ENCODE data around the gene P2RX6.

Gene P2RX6

DNA sequence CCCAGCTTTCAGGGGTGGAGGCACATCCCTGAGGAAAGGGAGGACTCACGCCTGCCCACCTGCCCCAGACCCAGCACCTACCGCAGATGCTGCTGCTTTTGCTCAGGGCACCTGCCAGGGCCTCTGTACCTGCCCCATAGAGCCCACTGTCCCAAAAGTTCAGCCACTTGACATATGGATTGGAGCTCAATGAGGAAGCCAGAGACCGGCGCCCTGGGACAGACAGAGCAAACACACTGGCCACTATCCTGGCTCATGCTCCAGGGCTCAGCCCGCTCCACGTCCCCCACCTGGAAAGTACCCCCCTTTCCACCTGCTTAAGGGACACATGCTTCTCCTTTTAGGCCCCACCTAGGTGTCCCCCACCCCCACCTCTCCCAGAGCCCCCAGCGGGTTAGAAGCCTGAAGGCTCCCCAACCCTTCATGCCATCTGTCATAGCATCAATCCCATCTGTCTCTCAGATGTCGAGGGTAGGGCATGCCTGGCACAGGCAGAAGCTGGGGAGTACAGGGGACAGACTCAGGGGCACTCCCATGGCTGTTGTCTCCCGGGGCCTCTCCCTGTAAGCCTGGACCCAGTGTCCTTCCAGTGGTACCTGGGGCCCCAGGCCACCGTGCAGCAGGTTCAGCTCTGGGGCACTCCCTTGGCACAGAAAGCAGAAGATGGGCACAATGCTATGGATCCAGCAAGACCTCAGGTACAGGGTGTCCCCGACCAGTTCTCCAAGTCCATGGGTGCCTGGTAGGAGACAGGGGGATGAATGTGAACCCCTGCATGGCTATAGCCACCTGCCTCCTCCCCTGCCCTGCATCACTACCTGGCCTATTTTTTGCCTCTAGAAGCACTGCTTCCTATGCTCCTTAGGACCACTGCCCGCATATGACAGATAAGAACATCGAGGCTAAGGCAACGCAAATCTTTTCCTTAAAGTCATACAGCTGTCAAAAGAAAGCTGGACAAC, 2.2 kb upstream of the P2RX6 start:
- no peak for DNase-seq (ENCODE audit: low read depth in 2 of 2)

DNA sequence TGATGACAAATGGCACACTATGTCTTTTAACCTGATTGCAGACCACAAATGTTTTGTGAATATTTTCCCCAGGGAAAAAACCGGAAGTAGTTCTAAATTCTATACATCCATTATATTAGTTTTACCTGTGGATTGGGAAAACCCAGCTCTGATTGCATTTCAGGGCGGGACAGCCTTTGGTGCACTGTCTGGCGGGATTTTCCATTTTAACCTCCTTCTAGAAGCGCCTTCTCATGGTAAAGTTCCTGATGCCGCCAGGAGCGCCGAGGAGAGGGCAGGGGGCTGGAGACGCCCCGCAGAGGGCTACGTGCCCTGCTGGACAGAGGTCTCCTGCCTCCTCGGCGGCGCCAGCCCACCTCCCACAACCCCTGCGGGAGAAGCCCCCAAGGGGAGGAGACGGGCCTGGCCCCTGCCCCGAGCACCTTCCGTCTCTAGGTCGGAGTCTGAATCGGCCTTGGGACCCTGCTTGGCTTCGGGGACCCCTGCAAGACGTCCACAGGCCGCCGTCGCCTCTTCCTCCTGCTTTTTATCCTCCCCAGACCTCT, 1.2 kb upstream of the P2RX6 start:
- no peak for DNase-seq (ENCODE audit: low read depth in 2 of 2)

DNA sequence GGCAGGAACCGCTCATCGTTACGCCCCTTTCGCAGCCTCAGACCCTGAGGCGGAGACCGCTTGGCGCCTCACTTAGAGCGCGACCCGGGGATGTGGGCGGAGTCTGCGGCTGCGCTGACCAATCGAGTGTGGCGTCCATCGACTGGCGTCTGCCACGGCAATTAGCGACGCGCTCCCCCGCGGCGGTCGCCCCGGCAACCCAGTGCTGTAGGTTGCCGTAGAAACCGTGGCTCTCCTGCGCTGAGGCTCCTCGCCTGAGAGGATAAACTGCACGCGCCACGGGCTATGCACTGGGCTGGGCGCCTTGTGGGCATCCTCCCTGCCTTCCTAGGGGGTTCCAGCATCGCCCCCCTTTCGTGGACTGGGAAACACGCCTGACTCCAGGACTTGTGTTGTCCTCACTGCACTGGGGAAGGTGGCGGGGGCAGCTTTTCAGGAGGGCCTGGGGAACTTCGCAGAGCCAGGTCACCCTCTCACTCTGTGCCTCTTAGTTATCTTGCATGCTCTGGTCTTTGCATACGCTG, 701 bp upstream of the P2RX6 start:
- peak; percentile 42 to 76 for DNase-seq (ENCODE audit: low read depth in 2 of 2)

DNA sequence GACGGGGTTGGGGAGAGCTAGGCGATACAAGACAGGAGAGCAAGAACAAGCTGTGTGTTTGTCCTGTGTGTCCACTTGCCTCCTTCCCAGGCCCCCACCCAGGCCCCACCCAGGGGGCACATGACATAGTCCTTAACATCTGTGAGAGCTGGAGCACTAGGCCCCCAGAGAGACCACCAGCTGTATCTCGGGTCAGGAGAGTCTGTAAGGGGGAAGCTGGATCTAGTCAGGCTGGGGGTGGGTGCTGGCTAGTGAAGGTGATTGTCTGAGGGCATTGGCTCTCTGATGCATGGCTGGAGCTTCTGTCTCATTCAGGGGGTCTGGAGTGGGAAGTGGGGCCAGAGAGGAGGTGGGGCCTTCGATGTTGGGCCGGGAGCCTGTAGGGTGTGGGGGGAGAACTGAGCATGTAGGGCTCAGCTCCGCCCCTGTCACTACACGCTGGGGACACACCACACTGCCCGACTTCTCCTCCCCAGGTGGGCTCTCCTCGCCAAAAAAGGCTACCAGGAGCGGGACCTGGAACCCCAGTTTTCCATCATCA, 571 bp downstream of the P2RX6 start:
- DNase-seq (ENCODE audit: low read depth in 2 of 2), result no peak

DNA sequence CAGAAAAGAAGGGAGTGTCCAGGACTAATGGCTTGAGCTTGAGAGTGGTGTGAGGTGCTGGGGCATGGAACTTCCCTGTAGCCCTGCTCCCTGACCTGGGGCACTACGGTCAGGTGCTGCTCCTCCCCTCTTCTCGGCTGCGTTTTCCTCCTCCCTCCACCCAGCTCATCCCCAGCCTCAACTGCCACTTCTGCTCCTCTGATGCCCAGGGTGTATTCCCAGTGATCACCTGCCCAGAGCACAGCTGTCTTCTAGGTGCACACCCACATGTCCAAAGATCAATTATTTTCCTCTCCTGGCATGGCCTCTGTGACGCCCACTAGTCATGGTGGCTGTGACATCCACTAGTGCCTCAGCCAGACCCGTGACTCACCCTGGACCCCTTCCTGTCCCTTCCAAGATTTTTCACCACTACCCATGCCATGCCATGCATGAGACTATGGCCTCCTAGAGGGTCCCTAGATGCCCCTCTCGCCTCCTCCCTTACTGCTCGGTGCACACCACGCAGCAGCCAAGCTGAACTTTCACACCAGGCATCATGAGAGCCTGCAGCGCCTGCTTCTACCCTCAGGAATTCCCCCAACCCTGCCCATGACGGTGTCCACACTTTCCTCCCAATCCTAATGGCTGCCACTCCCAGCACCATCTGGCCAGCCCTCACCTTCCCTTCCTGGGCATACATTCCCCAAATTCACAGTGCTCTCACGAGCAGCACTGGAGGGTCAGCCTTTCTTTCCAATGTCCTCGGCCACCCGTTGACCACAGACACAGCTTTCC, 1.9 kb downstream of the P2RX6 start:
- DNase-seq (ENCODE audit: low read depth in 2 of 2), result no peak

DNA sequence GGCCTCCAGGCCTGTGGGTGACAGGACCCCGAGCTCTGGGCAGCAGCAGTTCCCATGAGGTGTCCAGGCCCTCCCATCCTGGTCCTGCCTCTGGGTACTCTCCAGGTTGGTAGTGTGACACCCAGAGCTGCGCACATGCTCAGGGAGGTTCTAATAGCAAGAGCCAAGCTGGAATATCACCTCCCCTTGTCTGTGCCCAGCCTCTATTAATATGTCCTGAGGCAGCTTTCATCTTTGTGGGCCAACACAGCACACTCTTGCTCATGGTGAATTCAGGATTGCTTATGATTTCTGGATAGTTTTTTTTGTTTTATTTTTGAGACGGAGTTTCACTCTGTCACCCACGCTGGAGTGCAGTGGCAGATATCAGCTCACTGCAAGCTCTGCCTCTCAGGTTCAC, 3.3 kb downstream of the P2RX6 start:
- DNase-seq (ENCODE audit: low read depth in 2 of 2), result no peak

DNA sequence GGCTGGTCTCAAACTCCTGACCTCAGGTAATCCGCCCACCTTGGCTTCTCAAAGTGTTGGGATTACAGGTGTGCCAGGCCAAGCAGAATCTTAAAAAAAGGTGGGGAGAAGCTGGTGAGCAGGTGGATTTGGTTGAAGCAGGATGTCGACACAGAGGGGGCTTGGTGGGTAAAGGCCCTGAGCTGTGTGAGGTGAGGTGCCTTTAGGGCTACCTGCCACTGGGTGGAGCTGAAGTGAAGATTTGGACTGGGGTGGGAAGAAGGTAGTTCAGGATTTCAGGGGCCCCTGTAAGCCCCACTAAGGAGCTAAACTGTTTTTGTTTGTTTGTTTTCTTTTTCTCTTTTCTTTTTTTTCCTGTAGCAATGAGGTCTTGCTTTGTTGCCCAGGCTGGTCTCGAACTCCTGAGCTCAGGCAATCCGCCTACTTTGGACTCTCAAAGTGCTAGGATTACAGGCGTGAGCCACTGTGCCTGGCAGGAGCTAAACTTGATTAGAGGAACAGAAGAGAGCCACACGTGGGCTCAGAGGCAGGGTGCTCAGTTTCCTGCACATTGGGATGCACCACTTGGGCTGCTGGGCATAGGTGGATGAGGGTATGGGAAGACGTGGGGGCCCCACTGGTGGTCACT, 6.0 kb downstream of the P2RX6 start:
- no peak for DNase-seq (ENCODE audit: low read depth in 2 of 2)

DNA sequence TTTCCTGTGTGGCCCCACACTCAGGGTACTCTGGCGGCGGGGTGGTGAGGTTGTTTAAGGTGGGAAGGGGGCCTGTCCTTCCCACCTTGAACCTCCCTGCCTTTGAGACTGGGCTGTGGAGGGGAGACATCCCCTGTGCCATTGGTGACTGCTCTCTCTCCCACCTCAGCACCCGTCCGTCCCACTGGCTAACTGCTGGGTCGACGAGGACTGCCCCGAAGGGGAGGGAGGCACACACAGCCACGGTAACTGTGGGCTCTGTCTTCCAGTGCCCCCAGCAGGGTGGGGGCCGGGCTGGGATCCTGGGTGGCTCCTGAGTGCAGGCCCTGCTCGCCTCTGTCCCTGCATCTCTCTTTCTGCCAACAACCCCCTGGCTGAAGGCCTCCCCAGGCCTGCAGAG, 7.5 kb downstream of the P2RX6 start:
- no peak for DNase-seq (ENCODE audit: low read depth in 2 of 2)

DNA sequence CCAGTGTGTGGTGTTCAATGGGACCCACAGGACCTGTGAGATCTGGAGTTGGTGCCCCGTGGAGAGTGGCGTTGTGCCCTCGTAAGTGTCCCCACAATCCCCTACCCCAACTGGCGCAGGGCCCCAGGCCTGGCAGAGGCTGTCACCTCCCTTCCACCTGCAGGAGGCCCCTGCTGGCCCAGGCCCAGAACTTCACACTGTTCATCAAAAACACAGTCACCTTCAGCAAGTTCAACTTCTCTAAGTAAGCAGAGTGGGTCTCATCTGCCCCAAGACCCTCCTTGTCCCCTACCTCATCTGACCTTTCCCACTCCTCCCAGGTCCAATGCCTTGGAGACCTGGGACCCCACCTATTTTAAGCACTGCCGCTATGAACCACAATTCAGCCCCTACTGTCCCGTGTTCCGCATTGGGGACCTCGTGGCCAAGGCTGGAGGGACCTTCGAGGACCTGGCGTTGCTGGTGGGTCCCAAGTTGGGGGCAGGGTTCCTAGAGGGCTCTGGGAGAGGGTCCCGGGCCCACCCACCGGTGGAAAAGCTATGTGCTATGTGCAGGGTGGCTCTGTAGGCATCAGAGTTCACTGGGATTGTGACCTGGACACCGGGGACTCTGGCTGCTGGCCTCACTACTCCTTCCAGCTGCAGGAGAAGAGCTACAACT, 8.1 kb downstream of the P2RX6 start:
- DNase-seq (ENCODE audit: low read depth in 2 of 2), result no peak

DNA sequence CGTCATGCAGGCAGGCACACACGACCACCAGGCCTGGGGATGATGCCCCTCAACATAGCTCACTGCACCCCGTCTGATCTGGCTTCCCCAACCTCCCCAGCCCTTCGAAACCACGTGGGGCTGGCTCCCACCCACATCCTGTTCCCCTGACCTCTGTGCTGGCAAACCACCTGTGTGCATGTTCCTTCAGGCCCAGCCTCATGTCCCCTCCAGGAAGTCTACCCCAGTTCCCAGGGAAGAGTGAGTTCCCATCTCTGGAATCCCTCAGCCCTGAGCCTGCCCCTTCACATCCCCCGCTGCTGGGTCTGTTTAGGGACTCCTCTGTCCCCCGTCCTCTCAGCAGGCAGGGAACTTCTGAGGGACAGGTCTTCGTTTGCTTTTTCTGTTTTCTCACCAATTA, 10.3 kb downstream of the P2RX6 start:
- DNase-seq (ENCODE audit: low read depth in 2 of 2), result no peak

DNA sequence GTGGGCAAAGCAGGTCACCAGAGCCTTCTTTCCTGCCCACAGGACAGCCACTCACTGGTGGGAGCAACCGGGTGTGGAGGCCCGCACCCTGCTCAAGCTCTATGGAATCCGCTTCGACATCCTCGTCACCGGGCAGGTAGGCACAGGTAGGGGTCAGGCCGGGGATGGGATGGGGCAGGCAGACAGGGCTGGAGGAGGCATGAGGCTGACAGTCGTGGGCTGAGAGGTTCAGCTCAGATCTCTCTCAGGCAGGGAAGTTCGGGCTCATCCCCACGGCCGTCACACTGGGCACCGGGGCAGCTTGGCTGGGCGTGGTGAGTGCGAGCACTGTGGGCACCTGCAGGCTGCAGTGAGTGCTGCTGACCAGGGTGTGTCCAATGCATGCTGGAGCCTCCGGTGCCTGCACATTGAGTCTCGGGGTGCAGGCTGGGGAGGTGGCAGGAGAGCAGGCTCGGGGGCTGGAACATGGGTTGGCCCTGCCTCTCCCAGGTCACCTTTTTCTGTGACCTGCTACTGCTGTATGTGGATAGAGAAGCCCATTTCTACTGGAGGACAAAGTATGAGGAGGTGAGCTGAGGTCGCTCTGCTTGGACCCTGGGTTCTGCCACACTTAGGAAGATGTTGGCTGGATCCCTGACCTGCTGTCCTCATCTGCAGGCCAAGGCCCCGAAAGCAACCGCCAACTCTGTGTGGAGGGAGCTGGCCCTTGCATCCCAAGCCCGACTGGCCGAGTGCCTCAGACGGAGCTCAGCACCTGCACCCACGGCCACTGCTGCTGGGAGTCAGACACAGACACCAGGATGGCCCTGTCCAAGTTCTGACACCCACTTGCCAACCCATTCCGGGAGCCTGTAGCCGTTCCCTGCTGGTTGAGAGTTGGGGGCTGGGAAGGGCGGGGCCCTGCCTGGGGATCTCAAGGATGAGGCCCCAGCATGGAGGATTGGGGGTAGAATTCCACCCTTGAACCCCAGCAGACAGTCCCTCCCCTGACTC, 11.1 kb downstream of the P2RX6 start:
- no peak for DNase-seq (ENCODE audit: low read depth in 2 of 2)

DNA sequence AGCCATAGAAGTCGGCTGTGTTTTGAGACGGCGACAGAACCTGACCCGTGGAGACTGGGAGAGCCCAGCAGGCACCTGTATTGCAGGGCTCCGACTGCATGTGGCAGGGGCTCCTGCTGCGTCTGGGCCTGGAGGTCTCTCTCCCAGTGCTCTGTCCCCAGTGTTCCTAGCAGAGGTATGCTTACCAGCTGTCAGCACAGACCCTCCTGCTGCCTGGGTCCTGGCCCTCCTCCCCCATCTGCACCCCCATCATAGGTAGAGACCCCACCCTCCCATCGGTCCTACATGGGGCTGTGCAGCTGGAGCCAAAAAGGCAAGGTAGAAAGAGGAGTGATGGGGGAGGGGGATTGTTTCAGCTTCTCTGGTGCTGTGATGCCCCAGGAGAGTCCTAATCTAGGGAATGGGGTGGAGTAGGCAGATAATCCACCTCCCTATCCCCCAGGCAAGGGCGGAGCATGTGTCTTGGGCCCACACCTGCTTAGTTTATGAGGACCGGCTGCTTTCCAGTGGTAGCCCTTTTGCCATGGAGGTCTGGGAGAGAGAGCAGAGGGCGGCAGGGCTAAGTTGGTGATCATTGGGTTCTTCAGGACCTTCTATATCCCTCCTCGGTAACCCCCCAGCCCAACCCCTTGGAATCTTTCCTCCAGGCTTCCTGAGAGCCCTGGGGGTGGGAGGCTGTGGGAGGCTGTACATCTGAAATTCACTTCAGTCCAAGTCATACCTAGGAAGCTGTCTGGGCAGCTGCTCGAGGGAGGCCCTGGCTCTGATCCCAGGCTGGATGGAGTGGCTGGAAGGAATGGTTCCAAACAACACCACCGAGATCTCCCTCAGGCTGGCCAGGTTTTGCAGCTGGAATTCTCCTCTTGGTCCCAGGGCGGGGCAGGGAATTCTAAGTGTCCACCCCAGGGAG, 12.1 kb downstream of the P2RX6 start:
- DNase-seq (ENCODE audit: low read depth in 2 of 2), result no peak

DNA sequence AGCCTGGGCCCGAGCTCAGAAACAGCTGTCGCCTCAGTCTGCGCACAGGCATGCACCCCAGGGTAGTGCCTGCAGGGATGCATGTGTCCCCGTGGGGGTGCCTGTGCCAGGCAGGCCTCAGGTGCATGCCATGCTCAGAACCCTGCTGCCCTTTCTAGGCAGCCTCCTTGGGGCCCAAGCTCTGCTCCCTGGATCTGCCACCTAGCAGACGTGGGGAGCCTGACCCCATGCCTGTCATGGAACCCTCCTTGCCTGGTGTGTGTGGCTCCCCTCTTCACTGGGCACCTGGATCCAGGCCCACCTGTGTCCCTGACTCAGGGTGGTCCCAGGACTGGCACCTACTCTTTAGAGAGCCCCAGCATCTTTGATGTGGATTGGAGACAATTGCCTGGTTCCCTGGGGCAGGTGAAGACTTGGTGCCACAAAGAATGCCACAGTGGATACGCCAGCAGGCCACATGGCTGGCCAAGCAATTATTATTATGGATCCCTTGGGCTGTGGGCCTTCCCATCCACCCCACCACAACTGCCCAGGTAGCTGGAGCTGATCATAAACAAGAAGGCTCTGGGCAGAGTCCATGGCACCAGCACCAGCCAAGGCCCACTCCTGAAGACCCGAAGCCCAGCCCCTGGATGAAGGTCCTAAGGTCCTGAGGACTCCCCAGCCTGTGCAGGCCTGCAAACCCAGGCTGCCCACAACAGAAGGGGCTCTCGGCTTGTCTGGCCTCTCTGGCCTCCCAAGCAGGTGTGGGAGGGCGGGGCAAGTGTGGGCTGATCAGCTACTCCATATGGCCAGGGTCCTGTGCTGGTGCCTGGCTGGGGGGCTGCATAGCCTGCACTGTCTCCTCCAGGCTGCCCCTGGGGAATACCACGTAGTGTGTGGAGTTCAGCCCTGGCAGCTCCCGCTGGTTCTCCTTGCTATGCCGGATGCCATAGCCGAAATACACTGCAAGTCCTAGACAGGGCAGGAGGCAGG, 13.6 kb downstream of the P2RX6 start:
- no peak for DNase-seq (ENCODE audit: low read depth in 2 of 2)

DNA sequence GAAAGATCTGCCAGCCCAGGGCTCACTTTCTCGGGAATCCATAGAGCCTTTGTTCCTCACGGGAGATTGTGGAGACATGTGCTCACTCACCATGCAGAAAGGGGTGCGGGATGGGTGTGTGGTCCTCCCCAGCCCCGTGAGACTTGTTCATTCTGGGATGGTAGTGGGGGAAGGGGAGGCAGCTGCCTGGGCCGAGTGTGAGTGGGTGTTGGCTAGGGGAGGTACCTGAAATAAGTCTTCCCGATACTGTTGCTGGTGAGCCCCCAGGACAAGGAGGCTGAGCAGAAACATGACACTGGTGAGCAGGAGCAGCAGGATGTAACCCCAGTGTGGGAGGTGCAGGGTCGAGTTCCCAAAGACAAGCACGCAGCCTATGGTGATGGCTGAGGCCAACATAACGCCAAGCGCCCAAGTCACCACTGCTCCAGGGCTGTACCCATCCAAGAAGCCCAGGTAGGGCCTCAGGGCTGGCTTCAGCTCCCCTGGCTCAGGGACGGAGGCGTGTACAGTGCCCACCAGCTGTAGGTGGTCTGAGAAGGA, 14.6 kb downstream of the P2RX6 start:
- no peak for DNase-seq (ENCODE audit: low read depth in 2 of 2)

DNA sequence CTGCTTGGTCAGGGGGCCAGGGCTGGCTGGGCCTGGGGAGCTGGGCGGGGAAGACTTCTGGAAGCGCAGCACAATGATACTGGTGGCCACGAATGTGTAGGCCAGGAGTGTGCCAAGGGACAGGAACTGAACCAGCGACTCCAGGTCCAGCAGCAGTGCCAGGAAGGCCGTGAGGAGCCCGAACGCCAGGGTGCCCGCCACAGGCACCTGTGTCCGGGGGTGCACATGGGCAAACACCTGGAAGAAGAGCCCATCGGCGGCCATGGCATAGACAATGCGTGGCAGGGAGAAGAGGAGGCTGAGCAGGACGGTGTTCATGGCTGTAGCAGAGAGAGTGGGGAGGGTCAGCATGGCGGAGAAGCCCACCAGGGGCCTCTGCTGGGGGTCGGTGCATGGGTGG, 15.1 kb downstream of the P2RX6 start:
- no peak for DNase-seq (ENCODE audit: low read depth in 2 of 2)

DNA sequence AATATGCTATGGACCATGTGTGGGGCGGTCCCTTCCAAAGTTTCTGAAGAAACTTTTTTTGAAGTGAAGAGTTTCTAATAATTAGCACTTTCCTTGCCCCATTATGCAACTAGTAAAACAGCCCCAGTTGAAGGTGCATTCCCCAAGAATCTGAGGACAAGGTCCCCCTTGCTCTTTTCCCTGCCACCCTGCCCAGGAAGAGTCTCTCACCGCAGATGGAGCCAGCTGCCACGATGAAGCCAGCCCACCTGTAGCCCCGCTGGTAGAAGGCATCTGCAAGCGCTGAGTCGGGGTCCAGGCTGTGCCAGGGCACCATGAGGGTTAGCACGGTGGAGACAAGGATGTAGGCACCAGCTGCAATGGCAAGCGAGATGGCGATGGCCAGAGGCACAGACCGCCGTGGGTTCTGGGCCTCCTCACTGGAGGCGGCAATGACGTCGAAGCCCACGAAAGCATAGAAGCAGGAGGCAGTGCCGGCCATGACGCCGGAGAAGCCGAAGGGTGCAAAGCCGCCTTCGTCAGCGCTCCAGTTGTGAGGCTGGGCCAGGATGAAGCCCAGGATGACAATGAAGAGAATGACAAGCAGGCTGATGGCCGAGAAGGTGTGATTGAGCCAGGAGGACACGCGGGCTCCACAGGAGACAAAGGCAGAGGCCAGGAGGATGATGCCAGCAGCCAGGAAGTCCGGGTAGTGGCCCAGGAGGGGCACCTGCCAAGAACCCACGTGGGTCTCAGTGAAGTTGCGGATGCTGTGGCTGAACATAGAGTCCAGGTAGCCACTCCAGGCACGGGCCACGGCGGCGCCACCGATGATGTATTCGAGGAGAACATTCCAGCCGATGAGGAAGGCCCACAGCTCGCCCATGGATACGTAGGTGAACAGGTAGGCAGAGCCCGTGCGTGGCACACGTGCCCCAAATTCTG, 15.9 kb downstream of the P2RX6 start:
- no peak for DNase-seq (ENCODE audit: low read depth in 2 of 2)
